Thymus (tissue), 11 donors: ENCODE results near the gene TSPAN10. TPM values are rescaled to one million over a fixed set of nuclear protein-coding genes. Genes with fewer than 3 reads are reported as not detected.
"Not testable (repeated sequence)": the region's sequence is repeated elsewhere in the genome, so short reads cannot be mapped to it uniquely, and the experiment has no call there.

Experiments used
- DNase-seq, 9 donors: peaks; one replicate each; pipeline ENCODE4 v3.0.0-alpha.2; 2013; ENCODE audit warnings: low spot score in 9 of 9, low read depth in 6 of 9, missing footprints in 1 of 9
- H3K27ac ChIP-seq, 2 donors: one replicate each; pipeline ENCODE4 v1.5.1; 2013; ENCODE audit warnings: control low read depth in 1 of 2, low read depth in 1 of 2, low read length in 1 of 2, mild to moderate bottlenecking in 1 of 2, moderate library complexity in 1 of 2
- H3K27me3 ChIP-seq, 2 donors: one replicate each; pipeline ENCODE4 v1.5.1; 2013; ENCODE audit warnings: low read length in 1 of 2; ENCODE audit not compliant: control insufficient read depth in 2 of 2, insufficient read depth in 1 of 2
- H3K36me3 ChIP-seq, 2 donors: one replicate each; pipeline ENCODE4 v1.5.1; 2013; ENCODE audit warnings: low read length in 1 of 2, mild to moderate bottlenecking in 1 of 2, moderate library complexity in 1 of 2; ENCODE audit not compliant: control insufficient read depth in 2 of 2, insufficient read depth in 2 of 2
- H3K4me1 ChIP-seq, 2 donors: one replicate each; pipeline ENCODE4 v1.5.1; 2013; ENCODE audit warnings: low read length in 2 of 2; ENCODE audit not compliant: control insufficient read depth in 2 of 2, insufficient read depth in 2 of 2
- H3K4me3 ChIP-seq, 2 donors: one replicate each; pipeline ENCODE4 v1.5.1; 2013; ENCODE audit warnings: low read length in 2 of 2, control low read depth in 1 of 2, mild to moderate bottlenecking in 1 of 2
- H3K9me3 ChIP-seq, 2 donors: one replicate each; pipeline ENCODE4 v1.5.1; 2013; ENCODE audit warnings: low read length in 1 of 2, mild to moderate bottlenecking in 1 of 2; ENCODE audit not compliant: control insufficient read depth in 2 of 2, insufficient read depth in 1 of 2
- WGBS: extraction: QIAGEN DNeasy Blood & Tissue Kit; methylation state at CpG from one replicate; pipeline ENCODE4 v1.1.7; 2013; 5-methylcytosine and 5-hydroxymethylcytosine counted together
- polyA plus RNA-seq: library from polyadenylated mRNA; stranded (reverse); fragments of 200-250 nt; gene quantifications from one replicate; pipeline ENCODE4 v1.2.3, GENCODE V29; 2013
- total RNA-seq: library from RNA; stranded (reverse); fragments of 120-200 nt; gene quantifications from one replicate; pipeline ENCODE4 v1.2.4, GENCODE V29; 2013
- donor health status: healthy.

Gene TSPAN10
- total and polyA plus RNA-seq, 2 donors, result 0.47 to 1.8 TPM

GRCh38 chr17:81665205-81666091 is 28.5 kb downstream of the TSPAN10 start:
- peaks cover 20 to 23% of the 10 kb centered on the region in 2 donors for H3K36me3 ChIP-seq
- peak overlapping the region in 1 of 2 donors; percentile 80 for H3K27ac ChIP-seq
- peak in 2 of 9 donors; percentile 23 to 49 for DNase-seq
- peak overlapping the region; percentile 91 to 93 for H3K4me3 ChIP-seq
- WGBS, result 65% methylated on average over 30 of the region's 30 CpGs
- no peaks in the 10 kb centered on the region for H3K9me3 ChIP-seq
- H3K4me1 ChIP-seq, result peaks cover 5 to 46% of the 10 kb centered on the region in 2 donors
- no peaks in the 10 kb centered on the region for H3K27me3 ChIP-seq

DNA sequence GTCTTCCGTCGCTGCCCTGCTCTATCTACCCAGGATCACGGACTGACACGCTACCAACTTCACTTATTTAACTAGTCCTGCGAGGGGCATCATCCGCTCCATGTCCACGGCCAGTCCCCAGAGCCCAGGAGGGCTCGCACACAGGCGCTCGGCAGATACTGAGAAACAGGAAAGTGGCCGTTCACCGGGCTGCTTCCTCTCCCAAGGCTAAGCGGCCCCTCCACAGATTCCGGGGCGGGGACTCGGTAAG is 29.0 kb downstream of the TSPAN10 start:
- Histone ChIP-seq H3K36me3 (peaks cover 24 to 27% of the 10 kb centered on the region in 2 donors), H3K27ac (peak overlapping the region; percentile 80 to 91), H3K4me3 (peak overlapping the region; percentile 91 to 93), H3K27me3 (no peaks in the 10 kb centered on the region), H3K4me1 (peaks cover 5 to 46% of the 10 kb centered on the region in 2 donors), H3K9me3 (no peaks in the 10 kb centered on the region)
- WGBS, result 2% methylated on average over 16 of the region's 16 CpGs
- peak in 2 of 9 donors; percentile 32 to 57 for DNase-seq

- no peaks in the 10 kb centered on the region for H3K9me3 ChIP-seq
- peak within 1 kb of the TSS; percentile 80 to 91 for H3K27ac ChIP-seq
- DNase-seq, result peak; percentile 83 to 96 (median 89)
- peak within 1 kb of the TSS; percentile 91 to 93 for H3K4me3 ChIP-seq
- H3K4me1 ChIP-seq, result peaks cover 5 to 46% of the 10 kb centered on the region in 2 donors
- H3K36me3 ChIP-seq, result peaks cover 30 to 33% of the 10 kb centered on the region in 2 donors
- H3K27me3 ChIP-seq, result no peaks in the 10 kb centered on the region
- WGBS, result under 1% methylated on average over 96 of the region's 96 CpGs
Measured at GRCh38 chr17:81666342-81667191, 29.6 kb downstream of the TSPAN10 start, which contains the start of the genes CCDC137 and OXLD1. TSS of gene CCDC137 (plus strand) at chr17:81666737. CDS start at chr17:81666767, 30 bp downstream. TSS of gene OXLD1 (minus strand) at chr17:81666605. CDS start at chr17:81666577, 28 bp downstream.

- Histone ChIP-seq H3K4me3 (no peak overlapping the region), H3K9me3 (no peaks in the 10 kb centered on the region), H3K27ac (no peak overlapping the region), H3K36me3 (peaks cover 41 to 44% of the 10 kb centered on the region in 2 donors), H3K27me3 (no peaks in the 10 kb centered on the region), H3K4me1 (peaks cover 5 to 39% of the 10 kb centered on the region in 2 donors)
- DNase-seq, result no peak
- 93% methylated on average over 18 of the region's 18 CpGs for WGBS
Measured at GRCh38 chr17:81667754-81668153, 30.8 kb downstream of the TSPAN10 start.

- Histone ChIP-seq H3K4me3 (no peak overlapping the region), H3K36me3 (peaks cover 56 to 62% of the 10 kb centered on the region in 2 donors), H3K27ac (no peak overlapping the region), H3K27me3 (no peaks in the 10 kb centered on the region), H3K9me3 (no peaks in the 10 kb centered on the region), H3K4me1 (peaks cover 4 to 8% of the 10 kb centered on the region in 2 donors)
- no peak for DNase-seq
- 98% methylated on average over 18 of the region's 18 CpGs for WGBS
Measured at GRCh38 chr17:81672504-81672903, 35.5 kb downstream of the TSPAN10 start.

GRCh38 chr17:81672954-81673353 is 36.0 kb downstream of the TSPAN10 start:
- 98% methylated on average over 16 of the region's 16 CpGs for WGBS
- H3K4me1 ChIP-seq, result peaks cover 0 to 3% of the 10 kb centered on the region in 2 donors
- no peak for DNase-seq
- H3K27ac ChIP-seq, result no peak overlapping the region
- H3K9me3 ChIP-seq, result no peaks in the 10 kb centered on the region
- H3K36me3 ChIP-seq, result peaks cover 56 to 62% of the 10 kb centered on the region in 2 donors
- H3K27me3 ChIP-seq, result no peaks in the 10 kb centered on the region
- no peak overlapping the region for H3K4me3 ChIP-seq

- Histone ChIP-seq H3K9me3 (no peaks in the 10 kb centered on the region), H3K27ac (peak overlapping the region in 1 of 2 donors; percentile 31), H3K36me3 (peaks cover 51 to 62% of the 10 kb centered on the region in 2 donors), H3K27me3 (no peaks in the 10 kb centered on the region), H3K4me1 (no peaks in the 10 kb centered on the region), H3K4me3 (no peak overlapping the region)
- DNase-seq, result no peak
- WGBS, result 97% methylated on average over 18 of the region's 18 CpGs
Measured at GRCh38 chr17:81673561-81674258, 36.7 kb downstream of the TSPAN10 start.

DNA sequence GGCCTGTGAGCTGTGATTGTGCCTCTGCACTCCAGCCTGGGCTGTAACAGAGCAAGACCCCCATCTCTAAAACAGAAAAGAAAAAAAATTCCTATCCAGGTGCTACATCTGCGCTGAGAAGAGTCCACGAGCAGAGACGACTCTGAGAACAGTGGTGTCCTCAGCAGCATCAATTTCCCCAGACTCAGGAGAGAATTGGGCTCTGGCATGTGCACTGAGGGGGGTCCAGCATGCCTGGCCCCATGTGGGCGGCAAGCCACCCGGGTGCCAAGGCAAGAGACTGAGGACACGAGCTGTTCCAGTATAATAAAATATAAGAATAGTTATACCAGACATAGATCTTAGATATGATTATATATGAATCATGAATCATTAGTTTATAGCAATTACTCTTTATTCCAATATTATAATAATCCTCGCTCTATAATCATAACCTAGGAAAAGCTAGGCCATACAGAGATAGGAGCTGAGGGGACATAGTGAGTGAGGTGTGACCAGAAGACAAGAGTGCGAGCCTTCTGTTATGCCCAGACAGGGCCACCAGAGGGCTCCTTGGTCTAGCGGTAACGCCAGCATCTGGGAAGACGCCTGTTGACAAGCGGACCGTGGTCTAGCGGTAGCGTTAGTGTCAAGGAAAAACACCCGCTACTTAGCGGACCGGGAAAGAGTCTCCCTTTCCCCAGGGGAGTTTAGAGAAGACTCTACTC is 38.7 kb downstream of the TSPAN10 start:
- H3K27me3 ChIP-seq, H3K4me3 ChIP-seq, H3K9me3 ChIP-seq, DNase-seq, H3K27ac ChIP-seq, H3K4me1 ChIP-seq: not testable (repeated sequence)
- 62% methylated on average over 18 of the region's 18 CpGs for WGBS
- H3K36me3 ChIP-seq, result peaks cover 42 to 46% of the 10 kb centered on the region in 2 donors
